ENCODE data around the gene IL18BP.

DNA sequence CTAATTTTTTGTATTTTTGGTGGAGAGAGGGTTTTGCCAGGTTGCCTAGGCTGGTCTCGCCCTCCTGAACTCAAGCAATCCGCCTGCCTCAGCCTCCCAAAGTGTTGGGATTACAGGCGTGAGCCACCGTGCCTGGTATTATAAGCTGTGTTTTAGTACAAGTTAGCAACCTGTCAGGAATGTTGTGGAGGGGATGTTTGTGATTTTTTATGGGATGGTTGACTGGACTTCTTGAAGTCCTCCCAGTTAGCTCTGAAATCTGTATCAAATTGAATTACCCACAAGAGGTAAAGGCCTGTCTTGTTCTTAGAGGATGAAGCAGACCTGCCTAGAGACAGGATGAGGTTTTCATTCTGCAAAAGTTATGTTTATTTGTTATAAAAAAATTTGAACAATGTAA is 34.1 kb upstream of the IL18BP start:
- TF ChIP-seq EZH2 (IDR thresholded peaks at IDR 0.05; ENCODE audit: borderline replicate concordance, insufficient read depth, low read depth, low read length, poor library complexity, severe bottlenecking) (no peak), CTCF (IDR thresholded peaks at IDR 0.05) (no peak)

All from B cell (primary cell).